ENCODE measurements around the gene HIVEP1.

- TF ChIP-seq CTCF (IDR thresholded peaks at IDR 0.05) (no peak), POLR2A (IDR thresholded peaks at IDR 0.05) (no peak)
Observed at GRCh38 chr6:12174878-12175277, 162.8 kb downstream of the HIVEP1 start.
